ENCODE measurements around the gene KDF1.

DNA sequence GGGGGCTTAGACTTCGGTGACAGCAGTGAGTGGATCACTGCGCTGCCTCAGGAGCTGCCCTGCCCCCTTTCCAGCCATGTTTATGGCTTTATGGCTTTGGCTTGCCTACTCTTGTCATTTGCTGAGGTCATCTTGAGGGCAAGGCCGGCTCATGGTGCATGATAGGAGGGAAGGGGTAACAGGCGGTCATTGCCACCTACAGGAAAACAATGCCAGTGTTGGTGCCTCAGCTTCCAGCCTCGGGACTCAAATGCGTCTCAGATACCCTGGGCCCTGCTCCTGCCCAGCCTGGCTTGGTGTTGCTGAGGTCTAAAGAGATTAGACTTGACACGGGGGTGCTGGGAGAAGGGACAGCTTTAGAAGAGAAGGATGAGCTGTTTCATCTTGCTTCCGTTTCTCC, 14.5 kb downstream of the KDF1 start:
- no peak for TF ChIP-seq YY1 (IDR thresholded peaks at IDR 0.05; ENCODE audit: insufficient read depth, insufficient read length)
- no peak for TF ChIP-seq ZNF274 (IDR thresholded peaks at IDR 0.05; ENCODE audit: low read depth, low read length)
